Panc1 (cell line): ENCODE measurements around the gene ZNRF3. TPM values are rescaled to one million over a fixed set of nuclear protein-coding genes. Genes with fewer than 3 reads are reported as not detected.

Experiments
- ATAC-seq: fragments of 200-7000 bp; cut with Tn5 transposase; 2 replicates; pipeline ENCODE4 v1.9.1; 2020; ENCODE audit warnings: mild to moderate bottlenecking, moderate library complexity
- BruUV-seq: library from RNA; stranded (reverse); fragments of 400-500 nt; replicated peaks from 2 replicates; lab custom pipeline; 2021; lab: Mats Ljungman, UMichigan
- CTCF ChIA-PET: fragments of 300-600 bp; sonication (Branson Sonifier 250); formaldehyde crosslinking; loops from one replicate; lab custom pipeline; 2022; ENCODE audit warnings: antibody characterized with exemption; lab: Charles Lee
- POLR2A ChIA-PET: fragments of 300-600 bp; sonication (Branson Sonifier 250); formaldehyde crosslinking; loops from one replicate; lab custom pipeline; 2022; ENCODE audit warnings: antibody characterized with exemption; lab: Charles Lee
- DNase-seq: peaks from one replicate; pipeline ENCODE4 v3.0.0-alpha.2; 2010; ENCODE audit warnings: low read depth, low spot score
- H3K27ac ChIP-seq: 2 replicates; pipeline ENCODE4 v1.5.1; 2011; ENCODE audit warnings: mild to moderate bottlenecking, low read length, inconsistent platforms
- H3K27me3 ChIP-seq: fragments of 200-500 bp; sonication (Bioruptor generic); 2 replicates; pipeline ENCODE4 v1.6.0; 2014; ENCODE audit warnings: low read length, inconsistent platforms; ENCODE audit not compliant: control insufficient read depth, insufficient read depth
- H3K36me3 ChIP-seq: fragments of 200-500 bp; sonication (Bioruptor generic); 2 replicates; pipeline ENCODE4 v1.5.1; 2014; ENCODE audit warnings: inconsistent platforms, mild to moderate bottlenecking, low read length, moderate library complexity; ENCODE audit not compliant: control insufficient read depth, insufficient read depth
- H3K4me1 ChIP-seq: 2 replicates; pipeline ENCODE4 v1.5.1; 2011; ENCODE audit warnings: inconsistent platforms, mild to moderate bottlenecking, low read length, moderate library complexity; ENCODE audit not compliant: control insufficient read depth, insufficient read depth
- H3K4me3 ChIP-seq, 2 experiments: 2 replicates each; pipeline ENCODE4 v1.5.1; 2011 to 2012; ENCODE audit warnings: low read depth in 2 of 2, low read length in 2 of 2, mild to moderate bottlenecking in 2 of 2, inconsistent platforms in 1 of 2, moderate library complexity in 1 of 2
- H3K9me3 ChIP-seq: fragments of 200-500 bp; sonication (Bioruptor generic); 2 replicates; pipeline ENCODE4 v1.5.1; 2014; ENCODE audit warnings: low read depth, mild to moderate bottlenecking, inconsistent platforms, low read length, moderate library complexity; ENCODE audit not compliant: control insufficient read depth, insufficient read depth
- POLR2AphosphoS5 ChIP-seq: IDR thresholded peaks from 2 replicates; pipeline ENCODE4 v1.6.1; 2012; ENCODE audit warnings: mild to moderate bottlenecking, low read depth, low read length, moderate library complexity
- SIN3A ChIP-seq: IDR thresholded peaks from 2 replicates; pipeline ENCODE4 v1.6.1; 2012; ENCODE audit warnings: low read depth, mild to moderate bottlenecking, low read length, moderate library complexity, borderline replicate concordance; ENCODE audit not compliant: insufficient read depth
- TCF7L2 ChIP-seq: IDR thresholded peaks from 2 replicates; pipeline ENCODE4 v1.6.1; 2011; ENCODE audit warnings: mild to moderate bottlenecking, low read depth, low read length, inconsistent platforms
- in situ Hi-C: cut with HindIII; loops from 2 replicates; pipeline ENCODE4 v1.10.0; 2016; ENCODE audit warnings: low sequenced_read_pairs, low pct_unique_long_range_greater_than_20kb
- intact Hi-C: fragments of 100-400 bp; cut with micrococcal nuclease; formaldehyde crosslinking; loops from one replicate; pipeline ENCODE4 v1.10.0; 2022; ENCODE audit not compliant: unreplicated experiment
- total RNA-seq: library from RNA; stranded (reverse); gene quantifications from one replicate; pipeline ENCODE4 v1.2.1, GENCODE V29; 2021; ENCODE audit not compliant: unreplicated experiment
- TF ChIP-seq, protein P1 (sequence below): fragments of 450-650 bp; IDR thresholded peaks from 2 replicates; pipeline ENCODE4 v1.5.1; 2017; ENCODE audit warnings: mild to moderate bottlenecking
- TF ChIP-seq, protein P2 (sequence below), 2 experiments: IDR thresholded peaks; 2 replicates each; pipeline ENCODE4 v1.6.1; 2011 to 2012; ENCODE audit warnings: low read depth in 2 of 2, control low read depth in 1 of 2, low read length in 1 of 2, mild to moderate bottlenecking in 1 of 2, moderate library complexity in 1 of 2; ENCODE audit not compliant: insufficient read depth in 1 of 2

ZNRF3 gene
- total RNA-seq, 1 experiment from 2014 or later: 7.3 TPM

DNA sequence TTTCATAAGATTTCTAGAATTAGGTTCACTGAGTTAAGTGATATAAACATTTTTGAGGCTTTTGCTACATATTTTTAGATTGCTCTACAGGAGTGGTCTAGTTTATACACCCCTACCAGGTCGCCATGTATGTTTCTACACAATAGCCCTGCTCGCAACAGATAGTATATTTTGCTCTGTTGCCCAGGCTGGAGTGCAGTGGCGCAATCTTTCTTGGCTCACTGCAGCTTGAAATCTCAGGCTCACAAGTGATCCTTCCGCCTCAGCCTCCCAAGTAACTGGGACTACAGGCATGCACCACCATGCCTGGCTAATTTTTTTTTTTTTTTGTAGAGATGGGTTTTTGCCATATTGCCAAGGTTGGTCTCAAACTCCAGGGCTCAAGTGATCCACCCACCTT, 10.4 kb downstream of the ZNRF3 start:
- DNase-seq: no peak
- in situ Hi-C loops: no loop called here

DNA sequence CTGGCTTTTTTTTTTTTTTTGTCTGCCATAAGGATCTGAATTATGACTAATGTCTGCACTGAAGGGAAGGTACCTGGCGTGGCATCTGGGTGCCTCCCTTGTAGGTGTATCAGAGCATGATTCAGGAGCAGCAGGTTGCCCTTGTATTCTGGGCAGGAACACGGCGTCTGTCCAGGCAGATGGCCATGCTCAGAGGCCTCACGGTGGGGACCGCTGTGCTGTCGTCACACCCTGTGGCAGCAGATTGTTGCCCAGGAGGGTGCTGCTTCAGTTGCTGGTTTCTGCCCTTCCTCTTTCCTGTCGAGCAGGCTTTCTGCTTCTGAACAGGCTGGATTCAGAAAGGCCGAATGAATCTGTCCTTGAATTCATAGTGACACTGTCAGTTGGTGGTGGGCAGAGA, 11.0 kb downstream of the ZNRF3 start:
- Histone ChIP-seq H3K36me3 (no peaks in the 10 kb centered on the region), H3K27ac (no peak overlapping the region), H3K9me3 (no peaks in the 10 kb centered on the region), H3K27me3 (no peaks in the 10 kb centered on the region), H3K4me3 (no peak overlapping the region), H3K4me1 (no peaks in the 10 kb centered on the region)
- DNase-seq (no peak), ATAC-seq (no peak)
- CTCF ChIA-PET: no interaction called here
- intact Hi-C loops: no loop called here
- BruUV-seq: no TSS peak
- TF ChIP-seq, protein P1, sequence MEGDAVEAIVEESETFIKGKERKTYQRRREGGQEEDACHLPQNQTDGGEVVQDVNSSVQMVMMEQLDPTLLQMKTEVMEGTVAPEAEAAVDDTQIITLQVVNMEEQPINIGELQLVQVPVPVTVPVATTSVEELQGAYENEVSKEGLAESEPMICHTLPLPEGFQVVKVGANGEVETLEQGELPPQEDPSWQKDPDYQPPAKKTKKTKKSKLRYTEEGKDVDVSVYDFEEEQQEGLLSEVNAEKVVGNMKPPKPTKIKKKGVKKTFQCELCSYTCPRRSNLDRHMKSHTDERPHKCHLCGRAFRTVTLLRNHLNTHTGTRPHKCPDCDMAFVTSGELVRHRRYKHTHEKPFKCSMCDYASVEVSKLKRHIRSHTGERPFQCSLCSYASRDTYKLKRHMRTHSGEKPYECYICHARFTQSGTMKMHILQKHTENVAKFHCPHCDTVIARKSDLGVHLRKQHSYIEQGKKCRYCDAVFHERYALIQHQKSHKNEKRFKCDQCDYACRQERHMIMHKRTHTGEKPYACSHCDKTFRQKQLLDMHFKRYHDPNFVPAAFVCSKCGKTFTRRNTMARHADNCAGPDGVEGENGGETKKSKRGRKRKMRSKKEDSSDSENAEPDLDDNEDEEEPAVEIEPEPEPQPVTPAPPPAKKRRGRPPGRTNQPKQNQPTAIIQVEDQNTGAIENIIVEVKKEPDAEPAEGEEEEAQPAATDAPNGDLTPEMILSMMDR: no peak
- TF ChIP-seq POLR2AphosphoS5: no peak
- no peak for TF ChIP-seq TCF7L2
- TF ChIP-seq, protein P2, sequence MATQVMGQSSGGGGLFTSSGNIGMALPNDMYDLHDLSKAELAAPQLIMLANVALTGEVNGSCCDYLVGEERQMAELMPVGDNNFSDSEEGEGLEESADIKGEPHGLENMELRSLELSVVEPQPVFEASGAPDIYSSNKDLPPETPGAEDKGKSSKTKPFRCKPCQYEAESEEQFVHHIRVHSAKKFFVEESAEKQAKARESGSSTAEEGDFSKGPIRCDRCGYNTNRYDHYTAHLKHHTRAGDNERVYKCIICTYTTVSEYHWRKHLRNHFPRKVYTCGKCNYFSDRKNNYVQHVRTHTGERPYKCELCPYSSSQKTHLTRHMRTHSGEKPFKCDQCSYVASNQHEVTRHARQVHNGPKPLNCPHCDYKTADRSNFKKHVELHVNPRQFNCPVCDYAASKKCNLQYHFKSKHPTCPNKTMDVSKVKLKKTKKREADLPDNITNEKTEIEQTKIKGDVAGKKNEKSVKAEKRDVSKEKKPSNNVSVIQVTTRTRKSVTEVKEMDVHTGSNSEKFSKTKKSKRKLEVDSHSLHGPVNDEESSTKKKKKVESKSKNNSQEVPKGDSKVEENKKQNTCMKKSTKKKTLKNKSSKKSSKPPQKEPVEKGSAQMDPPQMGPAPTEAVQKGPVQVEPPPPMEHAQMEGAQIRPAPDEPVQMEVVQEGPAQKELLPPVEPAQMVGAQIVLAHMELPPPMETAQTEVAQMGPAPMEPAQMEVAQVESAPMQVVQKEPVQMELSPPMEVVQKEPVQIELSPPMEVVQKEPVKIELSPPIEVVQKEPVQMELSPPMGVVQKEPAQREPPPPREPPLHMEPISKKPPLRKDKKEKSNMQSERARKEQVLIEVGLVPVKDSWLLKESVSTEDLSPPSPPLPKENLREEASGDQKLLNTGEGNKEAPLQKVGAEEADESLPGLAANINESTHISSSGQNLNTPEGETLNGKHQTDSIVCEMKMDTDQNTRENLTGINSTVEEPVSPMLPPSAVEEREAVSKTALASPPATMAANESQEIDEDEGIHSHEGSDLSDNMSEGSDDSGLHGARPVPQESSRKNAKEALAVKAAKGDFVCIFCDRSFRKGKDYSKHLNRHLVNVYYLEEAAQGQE (IDR thresholded peaks at IDR 0.05; ENCODE audit: insufficient read depth in 1 of 2, low read depth in 2 of 2, low read length in 1 of 2): no peak
- TF ChIP-seq SIN3A: no peak
- POLR2A ChIA-PET: no interaction called here
- in situ Hi-C loops: no loop called here

More for the DNA sequence above, 10.4 kb downstream of the ZNRF3 start:
- H3K27ac ChIP-seq: no peak overlapping the region
- H3K9me3 ChIP-seq: no peaks in the 10 kb centered on the region
- no peak overlapping the region for H3K4me3 ChIP-seq
- BruUV-seq: no TSS peak
- no peaks in the 10 kb centered on the region for H3K27me3 ChIP-seq
- POLR2A ChIA-PET: no interaction called here
- ATAC-seq: no peak
- no peaks in the 10 kb centered on the region for H3K4me1 ChIP-seq
- CTCF ChIA-PET: no interaction called here
- intact Hi-C loops: no loop called here
- TF ChIP-seq, protein P1: no peak
- TF ChIP-seq TCF7L2 (no peak), SIN3A (no peak), POLR2AphosphoS5 (no peak)
- TF ChIP-seq, protein P2 (IDR thresholded peaks at IDR 0.05; ENCODE audit: insufficient read depth in 1 of 2, low read depth in 2 of 2, low read length in 1 of 2): no peak
- no peaks in the 10 kb centered on the region for H3K36me3 ChIP-seq
